IMR-90 (cell line): ENCODE measurements around the gene PRPF6. TPM values are rescaled to one million over a fixed set of nuclear protein-coding genes. Genes with fewer than 3 reads are reported as not detected.

Source experiments
- ATAC-seq: fragments of 200-7000 bp; cut with Tn5 transposase; 2 replicates; pipeline ENCODE4 v1.9.1; 2020; ENCODE audit warnings: low read depth, mild to moderate bottlenecking, moderate library complexity
- BruUV-seq: library from RNA; stranded (reverse); fragments of 400-500 nt; replicated peaks from 2 replicates; lab custom pipeline; 2021; lab: Mats Ljungman, UMichigan
- CTCF ChIA-PET: fragments of 300-600 bp; formaldehyde crosslinking; extraction: SDS; loops from one replicate; lab custom pipeline; 2021; ENCODE audit warnings: antibody characterized with exemption; lab: Yijun Ruan, JAX
- POLR2A ChIA-PET: fragments of 300-600 bp; sonication (Branson Sonifier 250); formaldehyde crosslinking; loops from one replicate; lab custom pipeline; 2022; ENCODE audit warnings: antibody characterized with exemption; ENCODE audit not compliant: unreplicated experiment; lab: Charles Lee
- DNase-seq: peaks from one replicate; pipeline ENCODE4 v3.0.0; 2013
- H2AFZ ChIP-seq: replicated peaks from 2 replicates; pipeline ENCODE3; 2013; ENCODE audit warnings: low read length, mild to moderate bottlenecking; ENCODE audit not compliant: poor library complexity
- H2AK5ac ChIP-seq: 2 replicates; pipeline ENCODE4 v1.6.1; 2013; ENCODE audit warnings: low read depth, low read length, inconsistent platforms
- H2AK9ac ChIP-seq: replicated peaks from 2 replicates; pipeline ENCODE3; 2013; ENCODE audit warnings: mild to moderate bottlenecking, low read depth, low read length, moderate library complexity; ENCODE audit not compliant: poor library complexity
- H2BK120ac ChIP-seq: 2 replicates; pipeline ENCODE4 v1.6.1; 2013; ENCODE audit warnings: low read depth, low read length, inconsistent platforms
- H2BK15ac ChIP-seq: 3 replicates; pipeline ENCODE4 v1.6.1; 2013; ENCODE audit warnings: low read depth, low read length, inconsistent platforms
- H2BK20ac ChIP-seq: 2 replicates; pipeline ENCODE4 v1.6.1; 2013; ENCODE audit warnings: low read depth, mild to moderate bottlenecking, inconsistent platforms, low read length, moderate library complexity
- H2BK5ac ChIP-seq: 2 replicates; pipeline ENCODE4 v1.6.1; 2013; ENCODE audit warnings: mild to moderate bottlenecking, low read depth, low read length, inconsistent platforms; ENCODE audit not compliant: poor library complexity, severe bottlenecking
- H3K14ac ChIP-seq: replicated peaks from 2 replicates; pipeline ENCODE4 v1.6.1; 2013; ENCODE audit warnings: low read depth, low read length, inconsistent platforms
- H3K18ac ChIP-seq: 2 replicates; pipeline ENCODE4 v1.6.1; 2013; ENCODE audit warnings: low read depth, low read length, control low read depth
- H3K23ac ChIP-seq: 2 replicates; pipeline ENCODE4 v1.6.1; 2013; ENCODE audit warnings: low read depth, low read length, inconsistent platforms
- H3K27ac ChIP-seq: 2 replicates; pipeline ENCODE4 v1.5.1; 2013; ENCODE audit warnings: mild to moderate bottlenecking, control low read depth, low read length; ENCODE audit not compliant: insufficient read depth
- H3K27me3 ChIP-seq: 2 replicates; pipeline ENCODE4 v1.6.1; 2013; ENCODE audit warnings: low read length; ENCODE audit not compliant: control insufficient read depth, insufficient read depth
- H3K36me3 ChIP-seq: 2 replicates; pipeline ENCODE4 v1.6.1; 2013; ENCODE audit warnings: low read length, mixed read lengths; ENCODE audit not compliant: control insufficient read depth, insufficient read depth
- H3K4ac ChIP-seq: 2 replicates; pipeline ENCODE4 v1.6.1; 2013; ENCODE audit warnings: low read depth, low read length, inconsistent platforms
- H3K4me1 ChIP-seq: 2 replicates; pipeline ENCODE4 v1.6.1; 2013; ENCODE audit warnings: low read length, mixed read lengths; ENCODE audit not compliant: control insufficient read depth, insufficient read depth
- H3K4me2 ChIP-seq: 2 replicates; pipeline ENCODE4 v1.6.1; 2013; ENCODE audit warnings: low read depth, mild to moderate bottlenecking, control low read depth, low read length, moderate library complexity
- H3K4me3 ChIP-seq: 2 replicates; pipeline ENCODE4 v1.5.1; 2013; ENCODE audit warnings: low read depth, mild to moderate bottlenecking, control low read depth, low read length, moderate library complexity; ENCODE audit not compliant: insufficient read depth
- H3K56ac ChIP-seq: 2 replicates; pipeline ENCODE4 v1.6.1; 2013; ENCODE audit warnings: low read length, inconsistent platforms; ENCODE audit not compliant: insufficient read depth; ENCODE audit errors: extremely low read depth
- H3K79me1 ChIP-seq, 2 experiments: 2 replicates each; pipeline ENCODE4 v1.6.1; 2013; ENCODE audit warnings: low read length in 2 of 2, inconsistent platforms in 1 of 2, low read depth in 1 of 2
- H3K9ac ChIP-seq: 2 replicates; pipeline ENCODE4 v1.6.1; 2013; ENCODE audit warnings: low read depth, low read length, control low read depth
- H3K9me1 ChIP-seq: 2 replicates; pipeline ENCODE4 v1.6.1; 2013; ENCODE audit warnings: low read length, inconsistent platforms; ENCODE audit not compliant: insufficient read depth
- H3K9me3 ChIP-seq: 2 replicates; pipeline ENCODE4 v1.6.1; 2013; ENCODE audit warnings: low read length; ENCODE audit not compliant: control insufficient read depth, insufficient read depth
- H4K20me1 ChIP-seq: 2 replicates; pipeline ENCODE4 v1.6.1; 2013; ENCODE audit warnings: low read length, inconsistent platforms; ENCODE audit not compliant: insufficient read depth
- H4K5ac ChIP-seq: 2 replicates; pipeline ENCODE4 v1.6.1; 2013; ENCODE audit warnings: mild to moderate bottlenecking, low read depth, low read length, control low read depth
- H4K8ac ChIP-seq, 2 experiments: 2 replicates each; pipeline ENCODE4 v1.6.1; 2013; ENCODE audit warnings: low read depth in 2 of 2, low read length in 2 of 2, control low read depth in 1 of 2, inconsistent platforms in 1 of 2
- H4K91ac ChIP-seq: 2 replicates; pipeline ENCODE4 v1.6.1; 2013; ENCODE audit warnings: low read depth, low read length, inconsistent platforms; ENCODE audit not compliant: insufficient read depth
- BHLHE40 ChIP-seq: fragments of 150-350 bp; IDR thresholded peaks from 2 replicates; pipeline ENCODE4 v1.6.1; 2016; ENCODE audit warnings: mild to moderate bottlenecking, low read depth, low read length
- WGBS, 2 experiments: methylation state at CpG; one replicate each; pipeline versions ENCODE4 v1.1.5 to v1.1.7; 2013; ENCODE audit warnings: missing lambda C conversion rate in 2 of 2; ENCODE audit not compliant: insufficient read length in 1 of 2; ENCODE audit errors: extremely low coverage in 2 of 2; 5-methylcytosine and 5-hydroxymethylcytosine counted together
- dilution Hi-C: fragments of 300-500 bp; cut with HindIII; formaldehyde crosslinking; loops from one replicate; pipeline ENCODE4 v1.14.3; 2018; ENCODE audit warnings: low sequenced_read_pairs; ENCODE audit not compliant: unreplicated experiment
- in situ Hi-C: fragments of 300-500 bp; cut with MboI; formaldehyde crosslinking; loops from 3 replicates; pipeline ENCODE4 v1.14.3; 2019; ENCODE audit warnings: low sequenced_read_pairs, inconsistent platforms, mixed read lengths
- intact Hi-C: fragments of 100-400 bp; cut with micrococcal nuclease; formaldehyde crosslinking; loops from 2 replicates; pipeline ENCODE4 v1.10.0; 2022
- polyA plus RNA-seq, 3 experiments: library from polyadenylated mRNA; depleted of rRNA; stranded (reverse); fragments of >200 nt; gene quantifications; 2 replicates each; pipeline ENCODE4 v1.2.3, GENCODE V29; 2012; ENCODE audit warnings: low replicate concordance in 1 of 3
- total RNA-seq: library from RNA; depleted of rRNA; stranded (reverse); fragments of >200 nt; gene quantifications from 2 replicates; pipeline ENCODE4 v1.2.3, GENCODE V29; 2012

The PRPF6 gene
- total and polyA plus RNA-seq, 2 of the 4 experiments (the other 2 are of a cell fraction), result 43.5 to 71.3 TPM

DNA sequence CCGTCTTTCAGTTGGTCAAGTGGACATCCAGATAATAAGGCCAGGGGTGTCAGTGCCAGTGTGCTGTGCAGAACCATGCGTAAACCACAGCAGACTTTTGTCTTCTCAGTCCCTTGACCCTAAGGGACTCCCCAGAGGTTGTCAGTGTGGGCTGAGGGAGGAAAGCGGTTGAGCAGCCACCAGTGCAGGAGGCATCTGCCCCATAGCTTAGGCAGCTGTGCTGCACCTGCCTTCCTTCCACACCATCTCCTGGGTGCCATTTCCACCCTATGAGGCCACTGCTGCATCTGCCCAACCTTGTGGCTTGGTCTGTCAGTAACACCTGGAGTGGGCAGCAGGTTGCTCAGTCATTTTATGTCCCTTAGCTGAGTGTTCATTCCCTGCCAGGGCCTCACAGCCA, 26.0 kb downstream of the PRPF6 start:
- in situ Hi-C loops, result no loop called here

More for the DNA sequence above, 26.0 kb downstream of the PRPF6 start:
- Histone ChIP-seq H3K4me3 (no peak overlapping the region), H2BK15ac (no peak overlapping the region), H4K91ac (no peak overlapping the region), H3K9ac (no peak overlapping the region), H3K4ac (no peak overlapping the region), H3K9me1 (peaks cover 13% of the 10 kb centered on the region), H3K27me3 (no peaks in the 10 kb centered on the region), H2BK20ac (no peak overlapping the region), H3K18ac (no peak overlapping the region), H3K36me3 (peaks cover 54% of the 10 kb centered on the region), H3K4me1 (peaks cover 15% of the 10 kb centered on the region; the same call in 1 of the 2 replicates), H3K14ac (no peak overlapping the region), H4K20me1 (peaks cover 34% of the 10 kb centered on the region), H2BK120ac (no peak overlapping the region), H4K8ac (no peak overlapping the region), H3K23ac (no peak overlapping the region), H3K79me1 (peaks cover 29 to 56% of the 10 kb centered on the region in 2 experiments), H3K9me3 (no peaks in the 10 kb centered on the region), H4K5ac (no peak overlapping the region), H2AFZ (no peak overlapping the region), H2AK5ac (no peak overlapping the region), H3K56ac (no peak overlapping the region), H2BK5ac (no peak overlapping the region), H2AK9ac (no peak overlapping the region), H3K27ac (no peak overlapping the region), H3K4me2 (no peak overlapping the region)
- ChIA-PET POLR2A (no interaction called here), CTCF (no interaction called here)
- no peak for TF ChIP-seq BHLHE40
- intact Hi-C loops (no loop called here), dilution Hi-C loops (no loop called here)
- ATAC-seq (no peak), DNase-seq (no peak)
- BruUV-seq, result no TSS peak
- 100% methylated on average over 1 of the region's 3 CpGs; no CpG with 5 or more reads in 1 of the 2 experiments for WGBS, 2 experiments
